Kidney (tissue), 14 donors: ENCODE data around the gene NR6A1. TPM values are rescaled to one million over a fixed set of nuclear protein-coding genes. Genes with fewer than 3 reads are reported as not detected.

Experiments
- DNase-seq, 5 donors: peaks; one replicate each; pipeline ENCODE4 v3.0.0-alpha.2; 2013 to 2020
- FAIRE-seq: peaks from 2 replicates; lab custom pipeline; 2012; peaks lifted over from hg19 to GRCh38; lab: Jason Lieb, UNC
- H3K27ac ChIP-seq, 2 donors: one replicate each; pipeline ENCODE4 v1.7.0; 2013; ENCODE audit warnings: low read depth in 2 of 2, low read length in 2 of 2, inconsistent platforms in 1 of 2
- H3K27me3 ChIP-seq: one replicate; pipeline ENCODE4 v1.7.1; 2013; ENCODE audit warnings: low read length, inconsistent platforms; ENCODE audit not compliant: control insufficient read depth, insufficient read depth
- H3K36me3 ChIP-seq, 3 donors: one replicate each; pipeline versions ENCODE4 v1.7.0 to v1.7.1; 2013; ENCODE audit warnings: low read length in 3 of 3, control low read depth in 1 of 3, inconsistent platforms in 1 of 3; ENCODE audit not compliant: insufficient read depth in 3 of 3, control insufficient read depth in 2 of 3
- H3K4me1 ChIP-seq, 3 donors: one replicate each; pipeline versions ENCODE4 v1.7.0 to v1.7.1; 2013; ENCODE audit warnings: low read length in 3 of 3, inconsistent platforms in 1 of 3, low read depth in 1 of 3; ENCODE audit not compliant: control insufficient read depth in 2 of 3, insufficient read depth in 2 of 3
- H3K4me3 ChIP-seq, 3 donors: one replicate each; pipeline versions ENCODE4 v1.7.0 to v1.8.1; 2013; ENCODE audit warnings: low read length in 3 of 3, control low read depth in 1 of 3, inconsistent platforms in 1 of 3
- H3K9ac ChIP-seq, 3 donors: one replicate each; pipeline versions ENCODE4 v1.7.0 to v1.7.1; 2013; ENCODE audit warnings: low read length in 3 of 3, control low read depth in 1 of 3, inconsistent platforms in 1 of 3
- H3K9me3 ChIP-seq, 3 donors: one replicate each; pipeline versions ENCODE4 v1.7.0 to v1.7.1; 2013; ENCODE audit warnings: low read length in 3 of 3, control low read depth in 1 of 3, inconsistent platforms in 1 of 3; ENCODE audit not compliant: control insufficient read depth in 2 of 3, insufficient read depth in 1 of 3
- intact Hi-C: fragments of 100-400 bp; cut with DNase I; formaldehyde crosslinking; loops from one replicate; pipeline ENCODE4 v1.11.1; 2022
- polyA plus RNA-seq: library from polyadenylated mRNA; stranded (reverse); fragments of 350-450 nt; fragmentation: Illumina TruSeq; extraction: RNeasy Lipid Tissue Mini Kit (QIAGEN cat#74804); gene quantifications from one replicate; pipeline ENCODE4 v1.2.3, GENCODE V29; 2014; ENCODE audit warnings: low read depth, low replicate concordance; ENCODE audit not compliant: insufficient read depth
- total RNA-seq: library from RNA; stranded (reverse); fragmentation: NEBNext Ultra II Directional; extraction: Animal tissue kit (Norgen Biotek cat#: 25700); gene quantifications from one replicate; pipeline ENCODE4 v1.2.1, GENCODE V29; 2021
- TF ChIP-seq, protein P1 (sequence below): IDR thresholded peaks from 3 replicates; pipeline ENCODE4 v1.5.1; 2012; ENCODE audit warnings: mild to moderate bottlenecking, moderate library complexity, borderline replicate concordance; ENCODE audit not compliant: insufficient read depth; ENCODE audit errors: extremely low read depth
- donor health status: control.
- donor health status: control.
- donor health status: control.
- donor health status: control.
- donor health status: control.
- donor health status: DM: yes; HTN: yes; CAD: no.
- donor health status: Normal renal cell carcinoma (clear cell type).

Gene NR6A1
- total and polyA plus RNA-seq, 2 donors from 2014 or later = 1.2 to 3.5 TPM

DNA sequence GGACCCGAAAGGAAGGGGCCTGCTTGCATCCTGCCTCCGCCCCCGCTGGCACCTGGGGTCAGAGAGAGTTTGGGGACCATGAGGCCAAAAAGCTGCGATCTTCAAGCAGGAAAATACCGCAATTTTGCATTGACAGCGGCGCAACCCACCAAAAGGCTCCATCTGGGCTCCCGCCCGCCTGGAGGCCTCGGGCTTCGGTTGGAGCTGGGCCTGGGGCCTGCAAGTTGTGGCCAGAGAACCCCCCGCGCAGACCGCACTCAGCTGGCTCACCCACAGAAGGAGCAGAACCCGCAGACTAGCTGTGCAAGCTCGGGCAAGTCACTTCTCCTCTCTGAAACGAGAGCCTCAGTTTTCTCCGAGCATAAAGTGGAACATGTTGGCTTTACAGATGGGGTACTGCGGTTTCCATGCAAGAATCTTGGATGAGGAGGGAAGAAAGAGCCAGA, 265.2 kb downstream of the NR6A1 start:
- Histone ChIP-seq H3K36me3 (no peaks in the 10 kb centered on the region), H3K9me3 (no peaks in the 10 kb centered on the region), H3K27ac (no peak overlapping the region), H3K4me3 (no peak overlapping the region), H3K27me3 (peaks cover 24% of the 10 kb centered on the region), H3K9ac (no peak overlapping the region), H3K4me1 (no peaks in the 10 kb centered on the region)
- FAIRE-seq = no peak
- no peak for DNase-seq
- TF ChIP-seq, protein P1, sequence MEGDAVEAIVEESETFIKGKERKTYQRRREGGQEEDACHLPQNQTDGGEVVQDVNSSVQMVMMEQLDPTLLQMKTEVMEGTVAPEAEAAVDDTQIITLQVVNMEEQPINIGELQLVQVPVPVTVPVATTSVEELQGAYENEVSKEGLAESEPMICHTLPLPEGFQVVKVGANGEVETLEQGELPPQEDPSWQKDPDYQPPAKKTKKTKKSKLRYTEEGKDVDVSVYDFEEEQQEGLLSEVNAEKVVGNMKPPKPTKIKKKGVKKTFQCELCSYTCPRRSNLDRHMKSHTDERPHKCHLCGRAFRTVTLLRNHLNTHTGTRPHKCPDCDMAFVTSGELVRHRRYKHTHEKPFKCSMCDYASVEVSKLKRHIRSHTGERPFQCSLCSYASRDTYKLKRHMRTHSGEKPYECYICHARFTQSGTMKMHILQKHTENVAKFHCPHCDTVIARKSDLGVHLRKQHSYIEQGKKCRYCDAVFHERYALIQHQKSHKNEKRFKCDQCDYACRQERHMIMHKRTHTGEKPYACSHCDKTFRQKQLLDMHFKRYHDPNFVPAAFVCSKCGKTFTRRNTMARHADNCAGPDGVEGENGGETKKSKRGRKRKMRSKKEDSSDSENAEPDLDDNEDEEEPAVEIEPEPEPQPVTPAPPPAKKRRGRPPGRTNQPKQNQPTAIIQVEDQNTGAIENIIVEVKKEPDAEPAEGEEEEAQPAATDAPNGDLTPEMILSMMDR = no peak
- intact Hi-C loops = no loop called here

DNA sequence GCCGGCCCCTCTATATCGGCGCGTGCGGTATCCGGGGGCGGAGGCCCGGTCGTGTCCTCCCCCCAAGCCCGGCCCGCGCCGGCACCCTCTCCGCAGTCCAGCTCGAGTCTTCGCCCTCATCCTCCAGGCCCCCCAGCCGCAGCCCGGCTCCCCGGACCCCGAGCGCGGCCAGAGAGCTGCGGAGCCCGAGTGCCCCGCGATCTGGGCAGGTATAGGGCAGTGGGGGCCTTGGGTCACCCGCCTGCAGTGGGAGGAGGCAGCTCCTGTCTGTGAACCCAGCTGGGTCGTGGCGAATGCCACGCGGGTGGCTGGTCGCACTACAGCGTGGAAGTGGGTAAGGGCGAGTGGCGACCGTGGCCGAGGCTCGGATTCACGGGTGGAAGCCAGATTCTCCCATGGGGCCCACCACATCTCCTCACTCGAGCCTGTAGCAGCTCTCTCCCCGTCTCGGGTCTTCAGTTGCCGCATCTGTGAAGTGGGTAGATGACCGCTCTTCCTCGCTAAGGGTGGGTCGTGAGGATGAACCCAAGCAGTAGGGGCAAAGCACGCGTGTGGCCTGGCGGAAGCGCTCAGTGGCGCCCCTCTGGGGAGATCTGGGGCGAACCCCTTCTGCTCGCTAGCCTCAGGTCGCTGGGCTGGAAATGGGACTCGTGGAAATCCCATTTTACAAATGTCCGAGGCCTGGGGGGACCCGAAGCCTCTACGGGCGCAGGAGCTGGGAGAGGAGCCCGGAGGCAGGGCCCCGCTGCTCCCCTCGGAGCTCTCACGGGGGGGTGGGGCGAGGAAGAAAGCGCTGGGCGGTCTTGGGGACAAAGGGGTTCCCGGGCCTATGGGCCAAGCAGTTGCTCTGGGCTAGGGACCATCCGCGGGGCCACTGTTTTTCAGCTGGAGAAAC, 265.9 kb downstream of the NR6A1 start:
- H3K9me3 ChIP-seq = no peaks in the 10 kb centered on the region
- intact Hi-C loops = no loop called here
- FAIRE-seq = no peak
- H3K4me3 ChIP-seq = no peak overlapping the region
- peak in 2 of 5 donors; percentile 44 to 71 for DNase-seq
- peaks cover 25% of the 10 kb centered on the region for H3K27me3 ChIP-seq
- no peak overlapping the region for H3K9ac ChIP-seq
- no peak overlapping the region for H3K27ac ChIP-seq
- no peaks in the 10 kb centered on the region for H3K4me1 ChIP-seq
- TF ChIP-seq, protein P1 = no peak
- no peaks in the 10 kb centered on the region for H3K36me3 ChIP-seq

DNA sequence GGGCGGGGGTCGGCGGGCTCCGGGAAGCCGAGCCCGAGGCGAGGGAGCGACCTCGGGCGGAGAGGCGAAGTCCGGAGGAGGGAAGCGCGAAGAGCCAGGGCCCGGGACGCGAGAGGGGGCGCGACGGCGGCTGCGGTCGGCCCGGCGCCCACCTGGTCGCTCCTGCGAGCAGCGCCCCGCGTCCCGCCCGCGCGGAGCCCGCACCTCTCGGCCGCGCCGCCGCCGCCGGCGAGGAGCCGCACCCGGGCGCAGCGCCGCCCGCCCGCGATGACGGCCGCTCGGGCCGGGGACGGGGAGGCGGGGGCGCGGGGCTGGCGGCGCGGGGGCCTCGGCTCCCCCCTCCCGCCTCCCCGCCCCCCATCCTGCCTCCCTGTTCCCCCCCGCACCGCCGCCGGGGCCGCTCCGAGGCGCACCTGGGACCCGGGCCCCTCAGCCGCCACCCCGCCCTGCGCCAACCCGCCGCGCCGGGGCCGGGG, 266.5 kb downstream of the NR6A1 start:
- H3K4me1 ChIP-seq = no peaks in the 10 kb centered on the region
- TF ChIP-seq, protein P1 = no peak
- H3K9ac ChIP-seq = no peak overlapping the region
- intact Hi-C loops = no loop called here
- no peak overlapping the region for H3K27ac ChIP-seq
- no peaks in the 10 kb centered on the region for H3K36me3 ChIP-seq
- peaks cover 25% of the 10 kb centered on the region for H3K27me3 ChIP-seq
- DNase-seq (peak in 2 of 5 donors; percentile 26 to 44), FAIRE-seq (no peak)
- no peaks in the 10 kb centered on the region for H3K9me3 ChIP-seq
- no peak overlapping the region for H3K4me3 ChIP-seq
